Neural cell (in vitro differentiated cells): ENCODE data around the gene TBL1X.

Source experiments
- EP300 ChIP-seq: fragments of 450-650 bp; conservative IDR thresholded peaks from 2 replicates; pipeline ENCODE4 v1.6.1; 2014; ENCODE audit warnings: antibody characterized with exemption, mild to moderate bottlenecking, moderate library complexity; ENCODE audit not compliant: poor library complexity, severe bottlenecking
- EZH2 ChIP-seq: fragments of 200-600, 300-800 bp; shearing (Covaris generic), sonication (generic); IDR thresholded peaks from 2 replicates; pipeline ENCODE4 v1.6.1; 2014; ENCODE audit warnings: antibody characterized with exemption, low read length, borderline replicate concordance, mild to moderate bottlenecking; ENCODE audit not compliant: insufficient read depth, poor library complexity, severe bottlenecking
- MXI1 ChIP-seq: fragments of 450-650 bp; conservative IDR thresholded peaks from 2 replicates; pipeline ENCODE4 v1.6.1; 2014; ENCODE audit warnings: antibody characterized with exemption, mild to moderate bottlenecking; ENCODE audit not compliant: poor library complexity, severe bottlenecking
- POLR2AphosphoS5 ChIP-seq: IDR thresholded peaks from 2 replicates; pipeline ENCODE4 v1.6.1; 2012
- TAF1 ChIP-seq: IDR thresholded peaks from 2 replicates; pipeline ENCODE4 v1.6.1; 2012; ENCODE audit warnings: low read depth
- TF ChIP-seq, protein P1 (sequence below): fragments of 450-650 bp; IDR thresholded peaks from 2 replicates; pipeline ENCODE4 v1.5.1; 2014; ENCODE audit warnings: antibody characterized with exemption, mild to moderate bottlenecking, moderate library complexity; ENCODE audit not compliant: poor library complexity, severe bottlenecking

DNA sequence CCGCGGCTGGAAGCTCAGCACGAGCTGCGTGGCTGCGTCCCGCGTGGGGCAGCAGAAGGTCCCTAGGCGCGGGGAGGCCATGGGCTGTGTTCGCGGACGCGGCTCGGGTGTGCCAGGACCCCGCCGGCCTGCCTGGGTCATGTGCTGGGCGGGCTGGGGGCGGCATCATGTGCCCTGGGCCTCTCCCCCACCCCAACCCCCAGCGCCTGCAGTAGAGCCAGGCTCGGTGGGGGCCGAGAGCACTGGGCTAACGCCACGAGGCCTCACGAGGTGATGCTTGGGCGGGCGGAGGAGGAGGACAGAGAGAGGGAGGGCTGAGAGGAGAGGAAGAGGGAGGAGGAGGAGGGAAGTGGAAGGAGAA is 300.9 kb downstream of the TBL1X start, which contains the start of gene GPR143:
- TF ChIP-seq TAF1 (no peak), EZH2 (no peak), MXI1 (no peak), EP300 (no peak), POLR2AphosphoS5 (no peak)
- TF ChIP-seq, protein P1, sequence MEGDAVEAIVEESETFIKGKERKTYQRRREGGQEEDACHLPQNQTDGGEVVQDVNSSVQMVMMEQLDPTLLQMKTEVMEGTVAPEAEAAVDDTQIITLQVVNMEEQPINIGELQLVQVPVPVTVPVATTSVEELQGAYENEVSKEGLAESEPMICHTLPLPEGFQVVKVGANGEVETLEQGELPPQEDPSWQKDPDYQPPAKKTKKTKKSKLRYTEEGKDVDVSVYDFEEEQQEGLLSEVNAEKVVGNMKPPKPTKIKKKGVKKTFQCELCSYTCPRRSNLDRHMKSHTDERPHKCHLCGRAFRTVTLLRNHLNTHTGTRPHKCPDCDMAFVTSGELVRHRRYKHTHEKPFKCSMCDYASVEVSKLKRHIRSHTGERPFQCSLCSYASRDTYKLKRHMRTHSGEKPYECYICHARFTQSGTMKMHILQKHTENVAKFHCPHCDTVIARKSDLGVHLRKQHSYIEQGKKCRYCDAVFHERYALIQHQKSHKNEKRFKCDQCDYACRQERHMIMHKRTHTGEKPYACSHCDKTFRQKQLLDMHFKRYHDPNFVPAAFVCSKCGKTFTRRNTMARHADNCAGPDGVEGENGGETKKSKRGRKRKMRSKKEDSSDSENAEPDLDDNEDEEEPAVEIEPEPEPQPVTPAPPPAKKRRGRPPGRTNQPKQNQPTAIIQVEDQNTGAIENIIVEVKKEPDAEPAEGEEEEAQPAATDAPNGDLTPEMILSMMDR, result no peak
